K562 (cell line): ENCODE measurements around the gene SV2C. TPM values are rescaled to one million over a fixed set of nuclear protein-coding genes. Genes with fewer than 3 reads are reported as not detected.

Experiments used
- ATAC-seq: fragments of 200-7000 bp; cut with Tn5 transposase; 3 replicates; pipeline ENCODE4 v1.9.1; 2020; ENCODE audit warnings: moderate library complexity
- BruUV-seq: library from RNA; stranded (reverse); fragments of 400-500 nt; replicated peaks from 2 replicates; lab custom pipeline; 2021; lab: Mats Ljungman, UMichigan
- CTCF ChIA-PET: fragments of 300-600 bp; formaldehyde crosslinking; extraction: SDS; loops from one replicate; lab custom pipeline; 2021; ENCODE audit warnings: low intra/inter-chr PET ratio; lab: Yijun Ruan, JAX
- POLR2A ChIA-PET: fragments of 300-600, 350-650 bp; sonication (Branson Sonifier 250); formaldehyde crosslinking; extraction: SDS; loops from one replicate; lab custom pipeline; 2021; ENCODE audit warnings: antibody characterized with exemption, inconsistent platforms; lab: Yijun Ruan, JAX
- DNase-seq, 4 experiments: peaks; one replicate each; pipeline versions ENCODE4 v3.0.0 to v3.0.0-alpha.2; 2011 to 2018; ENCODE audit warnings: low spot score in 3 of 4, mixed read lengths in 3 of 4; ENCODE audit errors: extremely low read depth in 1 of 4
- FAIRE-seq: peaks from 2 replicates; lab custom pipeline; 2011; peaks lifted over from hg19 to GRCh38; lab: Jason Lieb, UNC
- H2AFZ ChIP-seq: 2 replicates; pipeline ENCODE4 v1.6.0; 2011; ENCODE audit warnings: low read depth, low read length, control low read depth, inconsistent platforms
- H3K27ac ChIP-seq: fragments of 200-600 bp; 3 replicates; pipeline ENCODE4 v1.8.0; 2011; ENCODE audit warnings: low read depth, mild to moderate bottlenecking, control low read depth, inconsistent platforms, low read length, moderate library complexity, mixed read lengths; ENCODE audit errors: extremely low read depth
- H3K27me3 ChIP-seq, 2 experiments: fragments of 300-600 bp in 1 of 2; 2 replicates in 1 of 2; 3 replicates in 1 of 2; pipeline versions ENCODE4 v1.6.0 to v1.8.0; 2011; ENCODE audit warnings: inconsistent platforms in 2 of 2, low read length in 2 of 2, mild to moderate bottlenecking in 1 of 2, mixed read lengths in 1 of 2, moderate library complexity in 1 of 2; ENCODE audit not compliant: control insufficient read depth in 2 of 2, insufficient read depth in 2 of 2
- H3K36me3 ChIP-seq: fragments of 300-600 bp; 3 replicates; pipeline ENCODE4 v1.8.0; 2011; ENCODE audit warnings: mild to moderate bottlenecking, low read length, inconsistent platforms; ENCODE audit not compliant: control insufficient read depth, insufficient read depth
- H3K4me1 ChIP-seq, 2 experiments: fragments of 200-600 bp in 1 of 2; replicated peaks in 1 of 2; 2 replicates in 1 of 2; 3 replicates in 1 of 2; pipeline versions ENCODE4 v1.5.1 to v1.8.0; 2011; ENCODE audit warnings: inconsistent platforms in 2 of 2, low read length in 2 of 2, mild to moderate bottlenecking in 1 of 2, mixed read lengths in 1 of 2, moderate library complexity in 1 of 2; ENCODE audit not compliant: control insufficient read depth in 2 of 2, insufficient read depth in 2 of 2
- H3K4me2 ChIP-seq: 2 replicates; pipeline ENCODE4 v1.6.1; 2011; ENCODE audit warnings: low read length, control low read depth, inconsistent platforms, mixed read lengths; ENCODE audit not compliant: insufficient read depth
- H3K4me3 ChIP-seq: fragments of 200-600 bp; sonication (generic), shearing (Covaris generic); 2 replicates; pipeline ENCODE4 v1.5.1; 2016; ENCODE audit warnings: control low read depth, inconsistent platforms
- H3K79me2 ChIP-seq: fragments of 200-600 bp; 3 replicates; pipeline ENCODE4 v1.8.0; 2011; ENCODE audit warnings: low read length, inconsistent platforms; ENCODE audit not compliant: control insufficient read depth, insufficient read depth
- H3K9ac ChIP-seq, 2 experiments: 2 replicates each; pipeline versions ENCODE4 v1.6.0 to v1.6.1; 2011; ENCODE audit warnings: low read depth in 2 of 2, low read length in 2 of 2, control low read depth in 1 of 2, inconsistent platforms in 1 of 2, mild to moderate bottlenecking in 1 of 2, mixed read lengths in 1 of 2; ENCODE audit not compliant: insufficient read depth in 1 of 2
- H3K9me1 ChIP-seq: one replicate; pipeline ENCODE4 v1.6.0; 2011; ENCODE audit warnings: inconsistent platforms, mild to moderate bottlenecking, low read length, moderate library complexity; ENCODE audit not compliant: control insufficient read depth, insufficient read depth
- H3K9me3 ChIP-seq: replicated peaks from 2 replicates; pipeline ENCODE4 v1.5.1; 2011; ENCODE audit warnings: low read depth, low read length, inconsistent platforms; ENCODE audit not compliant: control insufficient read depth, insufficient read depth
- H4K20me1 ChIP-seq: replicated peaks from 2 replicates; pipeline ENCODE4 v1.6.1; 2011; ENCODE audit warnings: low read length, inconsistent platforms, mixed read lengths; ENCODE audit not compliant: control insufficient read depth, insufficient read depth
- ADNP ChIP-seq: fragments of 200-800 bp; sonication (Bioruptor generic); IDR thresholded peaks from 2 replicates; pipeline ENCODE4 v1.6.1; 2016; ENCODE audit warnings: missing genetic modification characterization, missing compliant biosample characterization
- DDX20 ChIP-seq: fragments of 450-650 bp; IDR thresholded peaks from 2 replicates; pipeline ENCODE4 v1.6.1; 2016; ENCODE audit warnings: missing genetic modification characterization, low read depth, mild to moderate bottlenecking, missing compliant biosample characterization, moderate library complexity
- HBP1 ChIP-seq: fragments of 450-650 bp; formaldehyde crosslinking; IDR thresholded peaks from 2 replicates; pipeline ENCODE4 v1.4.0; 2022; ENCODE audit warnings: missing genetic modification characterization
- KLF16 ChIP-seq: IDR thresholded peaks from 2 replicates; pipeline ENCODE4 v1.6.1; 2016; ENCODE audit warnings: antibody characterized with exemption
- MAX ChIP-seq: sonication (generic); formaldehyde crosslinking; IDR thresholded peaks from 2 replicates; pipeline ENCODE4 v1.9.0; 2022; ENCODE audit warnings: mild to moderate bottlenecking, missing genetic modification reagents
- NFIC ChIP-seq: fragments of 450-650 bp; IDR thresholded peaks from 2 replicates; pipeline ENCODE4 v1.6.1; 2017; ENCODE audit warnings: mild to moderate bottlenecking, inconsistent platforms
- NR0B1 ChIP-seq: fragments of 450-650 bp; IDR thresholded peaks from one replicate; pipeline ENCODE4 v1.6.1; 2018; ENCODE audit warnings: mild to moderate bottlenecking, moderate library complexity; ENCODE audit not compliant: partially characterized antibody
- POLR2H ChIP-seq: IDR thresholded peaks from 2 replicates; pipeline ENCODE4 v1.6.1; 2016; ENCODE audit warnings: missing genetic modification characterization, low read depth, mild to moderate bottlenecking, control low read depth, missing compliant biosample characterization, moderate library complexity
- SIX5 ChIP-seq, 2 experiments: IDR thresholded peaks; 2 replicates each; pipeline ENCODE4 v1.6.1; 2011; ENCODE audit warnings: low read length in 2 of 2, borderline replicate concordance in 1 of 2, low read depth in 1 of 2, mild to moderate bottlenecking in 1 of 2, moderate library complexity in 1 of 2; ENCODE audit not compliant: insufficient read depth in 1 of 2
- ZFP36 ChIP-seq: fragments of 150-350 bp; IDR thresholded peaks from 2 replicates; pipeline ENCODE4 v1.6.1; 2018; ENCODE audit warnings: low read length, low read depth; ENCODE audit not compliant: partially characterized antibody
- ZNF347 ChIP-seq: fragments of 450-650 bp; formaldehyde crosslinking; IDR thresholded peaks from 2 replicates; pipeline ENCODE4 v1.4.0; 2020; ENCODE audit warnings: low read depth, mild to moderate bottlenecking, moderate library complexity
- ZNF431 ChIP-seq: sonication (generic); formaldehyde crosslinking; IDR thresholded peaks from 2 replicates; pipeline ENCODE4 v1.8.0; 2022; ENCODE audit warnings: mild to moderate bottlenecking, missing genetic modification reagents
- ZNF512 ChIP-seq: IDR thresholded peaks from 2 replicates; pipeline ENCODE4 v1.6.1; 2016; ENCODE audit warnings: missing genetic modification characterization, missing compliant biosample characterization
- ZNF583 ChIP-seq: fragments of 250-450 bp; sonication (Bioruptor Pico); IDR thresholded peaks from 2 replicates; pipeline ENCODE4 v1.4.0; 2020
- ZNF696 ChIP-seq: fragments of 250-450 bp; sonication (Bioruptor Pico); conservative IDR thresholded peaks from 2 replicates; pipeline ENCODE4 v1.4.0; 2020; ENCODE audit warnings: mild to moderate bottlenecking, moderate library complexity
- ZNF740 ChIP-seq, 3 experiments: fragments of 200-800 bp in 1 of 3; sonication (Bioruptor generic) in 1 of 3; sonication (generic) in 1 of 3; formaldehyde crosslinking in 1 of 3; IDR thresholded peaks; 2 replicates each; pipeline versions ENCODE4 v1.6.1 to v1.8.0; 2016 to 2022; ENCODE audit warnings: mild to moderate bottlenecking in 2 of 3, missing compliant biosample characterization in 2 of 3, missing genetic modification characterization in 2 of 3, missing genetic modification reagents in 1 of 3
- WGBS: fragments of 100-300 bp; shearing (Covaris generic); methylation state at CpG from one replicate; pipeline ENCODE4 v1.1.6; 2016; ENCODE audit warnings: low coverage, mixed read lengths; ENCODE audit not compliant: insufficient coverage; ENCODE audit errors: missing lambda C conversion rate; 5-methylcytosine and 5-hydroxymethylcytosine counted together
- in situ Hi-C: fragments of 300-500 bp; cut with MboI; formaldehyde crosslinking; loops from 4 replicates; pipeline ENCODE4 v1.15.0; 2018; ENCODE audit warnings: inconsistent platforms, mixed read lengths
- intact Hi-C: fragments of 100-400 bp; cut with micrococcal nuclease; formaldehyde crosslinking; loops from 2 replicates; pipeline ENCODE4 v1.14.2; 2022
- polyA plus RNA-seq, 8 experiments: library from polyadenylated mRNA; depleted of rRNA in 4 of 8; stranded (reverse) in 5 of 8; unstranded in 3 of 8; fragments of >200 nt; fragmentation: Nextera tagmentation in 2 of 8; fragmentation: Illumina TruSeq in 1 of 8; extraction: Ambion mirVana in 2 of 8; extraction: Trizol in 1 of 8; gene quantifications; 2 replicates each; pipeline versions ENCODE4 v1.2.1 to v1.2.3, GENCODE V29; 2011 to 2014; ENCODE audit warnings: inconsistent platforms in 1 of 8, missing spikeins in 1 of 8
- total RNA-seq, 7 experiments: library from RNA; depleted of rRNA in 6 of 7; stranded (reverse); fragments of >200 nt in 6 of 7; fragmentation: Illumina TruSeq in 2 of 7; extraction: Trizol in 2 of 7; gene quantifications; 2 replicates each; pipeline versions ENCODE4 v1.2.1 to v1.2.3, GENCODE V29; 2011 to 2021; ENCODE audit warnings: low replicate concordance in 1 of 7

SV2C gene
- total and polyA plus RNA-seq, 9 of the 15 experiments (the other 6 are each of a cell fraction or from before 2014, with no cell fraction given): 0.05 TPM; not detected in 8

GRCh38 chr5:76351176-76351575 lies 268.0 kb downstream of the SV2C start:
- H3K4me1 ChIP-seq: no peaks in the 10 kb centered on the region; a peak in 1 of 5 replicates
- 42% methylated on average over 3 of the region's 4 CpGs for WGBS
- FAIRE-seq (no peak), DNase-seq (no peak), ATAC-seq (no peak)
- no peaks in the 10 kb centered on the region for H3K9me1 ChIP-seq
- in situ Hi-C loops (no loop called here), intact Hi-C loops (no loop called here)
- H3K27ac ChIP-seq: no peak overlapping the region
- no peaks in the 10 kb centered on the region for H3K36me3 ChIP-seq
- peaks cover 0 to 7% of the 10 kb centered on the region in 2 experiments; a peak in 1 of 5 replicates for H3K27me3 ChIP-seq
- no peak for TF ChIP-seq ZNF583 (CRISPR knock-in tag)
- TF ChIP-seq HBP1: no peak
- TF ChIP-seq NR0B1: no peak
- no peak for TF ChIP-seq ZNF512 (tag)
- no peak for TF ChIP-seq ZNF347 (CRISPR knock-in tag)
- TF ChIP-seq POLR2H (tag): no peak
- no peak for TF ChIP-seq ZNF740 (CRISPR knock-in tag; IDR thresholded peaks at IDR 0.05)
- TF ChIP-seq ZNF740 (tag; IDR thresholded peaks at IDR 0.05): no peak
- no peak for TF ChIP-seq KLF16
- TF ChIP-seq ADNP (tag): no peak
- no peak for TF ChIP-seq NFIC
- no peak for TF ChIP-seq DDX20 (tag)
- TF ChIP-seq ZNF696 (CRISPR knock-in tag): no peak
- no peak for TF ChIP-seq MAX (CRISPR knock-in tag)
- TF ChIP-seq ZFP36: no peak
- no peak for TF ChIP-seq ZNF431 (CRISPR knock-in tag)
- TF ChIP-seq SIX5 (IDR thresholded peaks at IDR 0.05; ENCODE audit: borderline replicate concordance in 1 of 2, insufficient read depth in 1 of 2, low read depth in 1 of 2, low read length in 2 of 2): no peak
- no peak overlapping the region for H3K4me3 ChIP-seq
- H3K79me2 ChIP-seq: no peaks in the 10 kb centered on the region
- POLR2A ChIA-PET: interaction anchor here (0.9 to 2.2 kb wide), 4 partner anchors 8 to 38 kb away, joined by 3 to 5 read pairs (median 4); no protein-coding TSS in a partner anchor
- no peaks in the 10 kb centered on the region for H4K20me1 ChIP-seq
- no TSS peak for BruUV-seq
- no peaks in the 10 kb centered on the region for H3K9me3 ChIP-seq
- H2AFZ ChIP-seq: no peak overlapping the region
- H3K4me2 ChIP-seq: no peak overlapping the region
- CTCF ChIA-PET: no interaction called here
- no peak overlapping the region for H3K9ac ChIP-seq
